Measurements from ENCODE around the gene UST.
"Not testable (repeated sequence)": the region's sequence is repeated elsewhere in the genome, so short reads cannot be mapped to it uniquely, and the experiment has no call there.

Gene UST

GRCh38 chr6:149031859-149032598, 285.2 kb downstream of the UST start:
- no peaks in the 10 kb centered on the region for H3K4me1 ChIP-seq
- no peak overlapping the region for H3K4me3 ChIP-seq (ENCODE audit: low read depth, low read length)
- H3K27me3 ChIP-seq: no peaks in the 10 kb centered on the region
- TF ChIP-seq, protein P1, sequence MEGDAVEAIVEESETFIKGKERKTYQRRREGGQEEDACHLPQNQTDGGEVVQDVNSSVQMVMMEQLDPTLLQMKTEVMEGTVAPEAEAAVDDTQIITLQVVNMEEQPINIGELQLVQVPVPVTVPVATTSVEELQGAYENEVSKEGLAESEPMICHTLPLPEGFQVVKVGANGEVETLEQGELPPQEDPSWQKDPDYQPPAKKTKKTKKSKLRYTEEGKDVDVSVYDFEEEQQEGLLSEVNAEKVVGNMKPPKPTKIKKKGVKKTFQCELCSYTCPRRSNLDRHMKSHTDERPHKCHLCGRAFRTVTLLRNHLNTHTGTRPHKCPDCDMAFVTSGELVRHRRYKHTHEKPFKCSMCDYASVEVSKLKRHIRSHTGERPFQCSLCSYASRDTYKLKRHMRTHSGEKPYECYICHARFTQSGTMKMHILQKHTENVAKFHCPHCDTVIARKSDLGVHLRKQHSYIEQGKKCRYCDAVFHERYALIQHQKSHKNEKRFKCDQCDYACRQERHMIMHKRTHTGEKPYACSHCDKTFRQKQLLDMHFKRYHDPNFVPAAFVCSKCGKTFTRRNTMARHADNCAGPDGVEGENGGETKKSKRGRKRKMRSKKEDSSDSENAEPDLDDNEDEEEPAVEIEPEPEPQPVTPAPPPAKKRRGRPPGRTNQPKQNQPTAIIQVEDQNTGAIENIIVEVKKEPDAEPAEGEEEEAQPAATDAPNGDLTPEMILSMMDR (IDR thresholded peaks at IDR 0.05; ENCODE audit: low read depth, low read length): no peak
- DNase-seq: no peak
- H3K36me3 ChIP-seq: no peaks in the 10 kb centered on the region
- H3K9me3 ChIP-seq: no peaks in the 10 kb centered on the region

GRCh38 chr6:149032599-149033405, 286.0 kb downstream of the UST start:
- DNase-seq: no peak

DNA sequence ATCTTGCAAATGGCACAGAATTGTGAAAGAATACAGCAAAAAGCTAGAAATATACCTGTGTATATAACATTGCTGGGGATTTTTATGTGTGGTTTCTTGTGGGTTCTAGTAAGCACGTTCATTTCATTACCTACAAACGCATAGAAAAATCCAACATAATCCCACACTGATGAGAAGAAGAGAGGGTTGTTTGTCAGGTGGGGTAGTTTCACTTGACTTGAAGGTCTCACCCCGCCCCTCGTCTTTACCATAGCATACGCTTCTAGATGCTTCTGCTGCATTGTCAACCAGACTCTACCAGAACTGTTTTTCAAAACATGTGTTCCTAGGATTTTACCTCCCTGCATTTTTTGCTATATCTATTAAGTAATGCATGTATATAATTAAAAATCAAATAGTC, 286.6 kb downstream of the UST start:
- Histone ChIP-seq H3K4me1 (no peaks in the 10 kb centered on the region), H3K4me3 (ENCODE audit: low read depth, low read length) (no peak overlapping the region), H3K27me3 (no peaks in the 10 kb centered on the region), H3K36me3 (no peaks in the 10 kb centered on the region), H3K9me3 (no peaks in the 10 kb centered on the region)
- DNase-seq: no peak
- TF ChIP-seq, protein P1 (IDR thresholded peaks at IDR 0.05; ENCODE audit: low read depth, low read length): no peak

More at GRCh38 chr6:149032599-149033405, 286.0 kb downstream of the UST start:
- H3K27me3 ChIP-seq: no peaks in the 10 kb centered on the region
- TF ChIP-seq, protein P1 (IDR thresholded peaks at IDR 0.05; ENCODE audit: low read depth, low read length): no peak
- H3K4me3 ChIP-seq (ENCODE audit: low read depth, low read length): no peak overlapping the region
- H3K4me1 ChIP-seq: no peaks in the 10 kb centered on the region
- H3K9me3 ChIP-seq: no peaks in the 10 kb centered on the region
- no peaks in the 10 kb centered on the region for H3K36me3 ChIP-seq

GRCh38 chr6:149035766-149036165, 288.9 kb downstream of the UST start:
- no peaks in the 10 kb centered on the region for H3K4me1 ChIP-seq
- DNase-seq: no peak
- no peaks in the 10 kb centered on the region for H3K9me3 ChIP-seq
- TF ChIP-seq, protein P1 (IDR thresholded peaks at IDR 0.05; ENCODE audit: low read depth, low read length): no peak
- H3K27me3 ChIP-seq: no peaks in the 10 kb centered on the region
- no peak overlapping the region for H3K4me3 ChIP-seq (ENCODE audit: low read depth, low read length)
- H3K36me3 ChIP-seq: no peaks in the 10 kb centered on the region

DNA sequence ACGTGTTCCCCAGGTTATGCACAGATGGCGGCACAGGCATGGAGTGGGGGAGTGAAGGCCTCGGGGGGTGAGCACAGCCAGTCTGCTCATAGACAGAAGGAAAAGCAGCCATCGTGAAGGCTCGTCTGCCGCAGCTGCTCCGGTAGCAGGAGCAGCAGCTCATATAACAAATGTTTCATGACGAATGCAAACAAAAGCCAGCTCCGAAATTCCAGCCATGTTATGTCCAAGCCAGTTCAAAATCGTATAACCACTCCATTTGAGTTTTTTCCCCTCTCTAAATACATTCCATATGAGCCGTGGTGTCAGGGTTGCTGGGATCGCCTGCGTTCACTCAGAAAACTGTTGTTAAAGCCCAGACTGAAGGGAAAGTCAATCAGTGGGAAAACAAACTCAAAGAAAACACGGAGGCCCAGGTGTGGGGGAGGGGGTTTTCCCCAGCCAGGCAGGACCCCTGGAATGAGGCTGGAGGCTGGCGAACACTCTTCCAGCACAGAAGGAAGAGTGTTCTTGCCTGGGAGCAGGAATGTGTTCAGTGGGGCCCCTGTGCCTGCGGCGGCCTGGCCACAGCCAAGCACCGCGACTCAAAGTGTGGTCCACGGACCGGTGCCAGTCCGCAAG, 290.3 kb downstream of the UST start:
- Histone ChIP-seq H3K4me3 (ENCODE audit: low read depth, low read length) (no peak overlapping the region), H3K27me3 (no peaks in the 10 kb centered on the region), H3K4me1 (no peaks in the 10 kb centered on the region), H3K36me3 (no peaks in the 10 kb centered on the region), H3K9me3 (no peaks in the 10 kb centered on the region)
- no peak for DNase-seq
- TF ChIP-seq, protein P1 (IDR thresholded peaks at IDR 0.05; ENCODE audit: low read depth, low read length): no peak

GRCh38 chr6:149039025-149039424, 292.2 kb downstream of the UST start:
- H3K36me3 ChIP-seq; H3K27me3 ChIP-seq; H3K4me3 ChIP-seq (ENCODE audit: low read depth, low read length); H3K9me3 ChIP-seq; H3K4me1 ChIP-seq; DNase-seq: not testable (repeated sequence)

Data from BE2C (cell line).